Osteoblast (primary cell): ENCODE data around the gene PRPF40A. TPM values are rescaled to one million over a fixed set of nuclear protein-coding genes. Genes with fewer than 3 reads are reported as not detected.

Experiments
- DNase-seq: peaks from one replicate; pipeline ENCODE4 v3.0.0; 2011; ENCODE audit warnings: low spot score, mixed read lengths; ENCODE audit not compliant: insufficient read length; ENCODE audit errors: missing footprints
- H2AFZ ChIP-seq: 2 replicates; pipeline ENCODE4 v1.6.0; 2011; ENCODE audit warnings: mild to moderate bottlenecking, low read length
- H3K27ac ChIP-seq: 2 replicates; pipeline ENCODE4 v1.5.1; 2011; ENCODE audit warnings: mild to moderate bottlenecking, low read depth, low read length, moderate library complexity
- H3K27me3 ChIP-seq: 2 replicates; pipeline ENCODE4 v1.6.0; 2012; ENCODE audit warnings: mild to moderate bottlenecking, control low read depth, inconsistent platforms, low read length, moderate library complexity; ENCODE audit not compliant: insufficient read depth
- H3K36me3 ChIP-seq: 2 replicates; pipeline ENCODE4 v1.5.1; 2011; ENCODE audit warnings: mild to moderate bottlenecking, low read length, control low read depth, moderate library complexity; ENCODE audit not compliant: insufficient read depth
- H3K4me1 ChIP-seq: 2 replicates; pipeline ENCODE4 v1.5.1; 2011; ENCODE audit warnings: mild to moderate bottlenecking, low read length, control low read depth, moderate library complexity; ENCODE audit not compliant: insufficient read depth
- H3K4me2 ChIP-seq: 2 replicates; pipeline ENCODE4 v1.6.0; 2011; ENCODE audit warnings: mild to moderate bottlenecking, low read length; ENCODE audit not compliant: insufficient read depth
- H3K4me3 ChIP-seq: fragments of 200-600 bp; sonication (generic); 3 replicates; pipeline ENCODE4 v1.5.1; 2012; ENCODE audit warnings: mild to moderate bottlenecking, low read length, inconsistent platforms; ENCODE audit not compliant: insufficient read depth
- H3K79me2 ChIP-seq: 2 replicates; pipeline ENCODE4 v1.6.0; 2012; ENCODE audit warnings: mild to moderate bottlenecking, low read length, control low read depth, inconsistent platforms; ENCODE audit not compliant: insufficient read depth
- H3K9me3 ChIP-seq: 2 replicates; pipeline ENCODE4 v1.5.1; 2011; ENCODE audit warnings: low read depth, low read length, control low read depth
- H4K20me1 ChIP-seq: 2 replicates; pipeline ENCODE4 v1.6.0; 2012; ENCODE audit warnings: mild to moderate bottlenecking, low read length, control low read depth; ENCODE audit not compliant: insufficient read depth
- total RNA-seq: library from RNA; depleted of rRNA; stranded (reverse); fragments of >200 nt; gene quantifications from 2 replicates; pipeline ENCODE4 v1.2.3, GENCODE V29; 2012
- TF ChIP-seq, protein P1 (sequence below): IDR thresholded peaks from 2 replicates; pipeline ENCODE4 v1.5.1; 2011; ENCODE audit warnings: mild to moderate bottlenecking, low read depth, low read length, moderate library complexity; ENCODE audit errors: extremely low read depth

PRPF40A gene
- total RNA-seq, 1 donor, result 109 TPM

DNA sequence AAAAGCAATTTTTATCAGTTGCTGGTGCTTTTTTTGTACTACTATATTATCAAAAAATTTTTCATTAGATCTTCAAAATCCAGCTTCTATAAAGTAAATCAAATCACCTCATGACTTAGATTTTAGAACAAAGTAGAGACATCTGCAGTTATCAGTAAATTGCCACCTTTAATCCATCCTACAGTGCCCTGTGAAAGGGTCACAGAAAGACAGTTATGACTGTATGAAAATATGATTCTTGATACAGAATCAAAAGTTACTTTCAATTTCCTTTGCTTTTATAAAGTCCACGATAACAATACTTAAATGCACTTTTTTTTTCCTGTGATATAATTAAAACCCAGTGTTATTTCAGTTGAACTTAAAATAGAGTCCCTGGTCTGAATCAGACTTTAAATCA is 61.4 kb downstream of the PRPF40A start:
- H3K27ac ChIP-seq, result no peak overlapping the region
- no peaks in the 10 kb centered on the region for H3K79me2 ChIP-seq
- H3K4me1 ChIP-seq, result no peaks in the 10 kb centered on the region
- TF ChIP-seq, protein P1, sequence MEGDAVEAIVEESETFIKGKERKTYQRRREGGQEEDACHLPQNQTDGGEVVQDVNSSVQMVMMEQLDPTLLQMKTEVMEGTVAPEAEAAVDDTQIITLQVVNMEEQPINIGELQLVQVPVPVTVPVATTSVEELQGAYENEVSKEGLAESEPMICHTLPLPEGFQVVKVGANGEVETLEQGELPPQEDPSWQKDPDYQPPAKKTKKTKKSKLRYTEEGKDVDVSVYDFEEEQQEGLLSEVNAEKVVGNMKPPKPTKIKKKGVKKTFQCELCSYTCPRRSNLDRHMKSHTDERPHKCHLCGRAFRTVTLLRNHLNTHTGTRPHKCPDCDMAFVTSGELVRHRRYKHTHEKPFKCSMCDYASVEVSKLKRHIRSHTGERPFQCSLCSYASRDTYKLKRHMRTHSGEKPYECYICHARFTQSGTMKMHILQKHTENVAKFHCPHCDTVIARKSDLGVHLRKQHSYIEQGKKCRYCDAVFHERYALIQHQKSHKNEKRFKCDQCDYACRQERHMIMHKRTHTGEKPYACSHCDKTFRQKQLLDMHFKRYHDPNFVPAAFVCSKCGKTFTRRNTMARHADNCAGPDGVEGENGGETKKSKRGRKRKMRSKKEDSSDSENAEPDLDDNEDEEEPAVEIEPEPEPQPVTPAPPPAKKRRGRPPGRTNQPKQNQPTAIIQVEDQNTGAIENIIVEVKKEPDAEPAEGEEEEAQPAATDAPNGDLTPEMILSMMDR, result no peak
- no peak overlapping the region for H3K4me3 ChIP-seq
- H4K20me1 ChIP-seq, result no peaks in the 10 kb centered on the region
- peaks cover 50% of the 10 kb centered on the region for H3K36me3 ChIP-seq
- no peak for DNase-seq
- no peaks in the 10 kb centered on the region for H3K9me3 ChIP-seq
- H2AFZ ChIP-seq, result no peak overlapping the region
- no peaks in the 10 kb centered on the region for H3K27me3 ChIP-seq
- no peak overlapping the region for H3K4me2 ChIP-seq

DNA sequence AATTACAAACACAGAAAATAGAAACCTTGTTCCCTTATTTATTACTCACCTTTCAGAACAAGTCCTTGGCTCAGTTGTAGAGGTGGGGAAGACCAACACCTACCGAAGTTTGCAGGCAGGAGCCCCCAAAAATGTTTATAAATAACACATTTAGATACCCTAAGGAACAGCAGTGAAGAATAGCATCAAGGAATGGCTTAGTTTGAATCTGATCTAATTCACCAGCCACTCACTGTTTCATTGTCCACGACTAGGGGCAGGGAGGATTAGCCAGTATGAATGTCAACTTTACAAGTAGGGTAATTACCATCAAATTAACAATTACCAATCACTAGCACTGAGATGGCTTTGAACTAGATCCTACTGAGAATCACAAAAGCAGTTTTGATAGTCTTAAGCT is 65.4 kb downstream of the PRPF40A start:
- no peak overlapping the region for H2AFZ ChIP-seq
- TF ChIP-seq, protein P1, result no peak
- no peaks in the 10 kb centered on the region for H3K9me3 ChIP-seq
- H3K4me1 ChIP-seq, result peaks cover 10% of the 10 kb centered on the region
- no peak overlapping the region for H3K27ac ChIP-seq
- no peak for DNase-seq
- no peaks in the 10 kb centered on the region for H3K79me2 ChIP-seq
- H4K20me1 ChIP-seq, result no peaks in the 10 kb centered on the region
- H3K27me3 ChIP-seq, result no peaks in the 10 kb centered on the region
- H3K4me3 ChIP-seq, result no peak overlapping the region
- H3K4me2 ChIP-seq, result no peak overlapping the region
- peaks cover 20% of the 10 kb centered on the region for H3K36me3 ChIP-seq

DNA sequence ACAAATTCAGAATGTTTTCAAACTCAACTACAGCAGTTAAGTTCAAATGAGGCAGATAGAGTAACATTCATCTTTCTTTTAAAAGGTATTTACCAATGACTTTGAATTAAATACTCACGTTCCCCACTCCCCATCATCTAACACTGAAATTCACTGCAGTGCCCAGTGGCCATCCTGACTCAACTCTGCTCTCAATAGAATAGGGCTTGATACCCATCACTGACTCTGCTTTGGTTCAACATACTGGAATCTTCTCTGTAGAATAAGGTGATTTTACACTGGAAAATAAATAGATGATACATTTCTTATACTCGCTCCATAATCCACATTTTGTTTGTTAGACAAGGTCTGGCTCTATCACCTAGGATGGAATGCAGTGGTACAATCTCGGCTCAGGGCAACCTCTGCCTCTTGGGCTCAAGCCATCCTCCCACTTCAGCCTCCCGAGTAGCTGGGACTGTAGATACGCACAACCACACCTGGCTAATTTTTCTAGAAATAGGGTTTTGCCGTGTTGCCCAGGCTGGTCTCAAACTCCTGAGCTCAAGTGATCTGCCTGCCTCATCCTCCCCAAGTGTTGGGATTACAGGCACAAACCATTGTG is 66.4 kb downstream of the PRPF40A start:
- DNase-seq, result no peak
- peaks cover 17% of the 10 kb centered on the region for H3K4me1 ChIP-seq
- no peaks in the 10 kb centered on the region for H3K27me3 ChIP-seq
- no peak overlapping the region for H3K4me2 ChIP-seq
- no peak overlapping the region for H3K4me3 ChIP-seq
- peaks cover 13% of the 10 kb centered on the region for H3K36me3 ChIP-seq
- no peak overlapping the region for H2AFZ ChIP-seq
- H3K79me2 ChIP-seq, result no peaks in the 10 kb centered on the region
- TF ChIP-seq, protein P1, result no peak
- H3K27ac ChIP-seq, result no peak overlapping the region
- no peaks in the 10 kb centered on the region for H4K20me1 ChIP-seq
- no peaks in the 10 kb centered on the region for H3K9me3 ChIP-seq

DNA sequence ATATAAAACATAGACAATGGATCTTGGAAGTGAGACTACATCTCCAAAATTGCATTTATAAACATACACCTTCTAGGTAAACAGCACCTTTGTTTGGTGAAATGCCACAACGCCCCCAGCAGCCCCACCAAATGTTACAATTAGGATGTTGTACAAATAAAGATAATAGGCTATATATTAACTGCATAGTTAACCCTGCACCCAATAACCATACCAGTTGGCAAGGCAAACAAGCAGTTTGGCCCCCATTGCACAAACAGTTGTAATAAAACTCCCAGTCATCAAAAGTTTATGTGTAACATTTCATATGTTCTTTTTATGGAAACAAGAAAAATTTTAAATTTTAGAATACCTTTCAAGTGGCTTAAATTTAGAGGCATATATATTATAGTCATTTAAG is 67.3 kb downstream of the PRPF40A start:
- DNase-seq, result no peak
- Histone ChIP-seq H2AFZ (no peak overlapping the region), H4K20me1 (no peaks in the 10 kb centered on the region), H3K36me3 (peaks cover 17% of the 10 kb centered on the region), H3K4me3 (no peak overlapping the region), H3K9me3 (no peaks in the 10 kb centered on the region), H3K27me3 (no peaks in the 10 kb centered on the region), H3K4me2 (no peak overlapping the region), H3K27ac (no peak overlapping the region), H3K4me1 (peaks cover 17% of the 10 kb centered on the region), H3K79me2 (no peaks in the 10 kb centered on the region)
- TF ChIP-seq, protein P1, result no peak
